NCI-H446 (cell line): ENCODE results near the gene ASIC5.
"Not testable (repeated sequence)": the region's sequence is repeated elsewhere in the genome, so short reads cannot be mapped to it uniquely, and the experiment has no call there.

Experiments
- DNase-seq, 2 experiments: peaks; one replicate each; lab custom pipeline; 2025; lab: John Stamatoyannopoulos, UW

ASIC5 gene

GRCh38 chr4:155866177-155866576 lies at the start of gene ASIC5:
TSS of gene ASIC5 (minus strand) at chr4:155866277. CDS start at chr4:155866226, 51 bp downstream.
- no peak for DNase-seq

DNA sequence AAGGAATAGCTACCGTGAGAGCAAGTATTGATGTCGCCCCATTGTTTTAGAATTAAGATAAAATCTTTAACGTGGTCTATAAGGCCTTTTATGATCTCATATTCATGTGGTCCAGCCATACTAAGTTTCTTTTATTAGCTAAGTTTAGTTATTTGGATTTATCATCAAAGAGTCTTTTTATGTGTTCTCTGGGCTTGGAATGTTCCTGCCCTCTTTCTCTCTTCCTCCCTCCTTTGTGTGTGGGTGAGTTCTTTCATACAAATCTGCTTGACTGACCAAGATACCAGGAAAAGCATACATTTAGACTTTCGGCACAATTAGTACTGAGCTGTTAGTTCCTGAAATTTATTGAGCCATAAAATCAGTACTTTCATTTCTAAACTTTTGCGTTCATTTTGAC lies 48.7 kb upstream of the ASIC5 start:
- DNase-seq: no peak

DNA sequence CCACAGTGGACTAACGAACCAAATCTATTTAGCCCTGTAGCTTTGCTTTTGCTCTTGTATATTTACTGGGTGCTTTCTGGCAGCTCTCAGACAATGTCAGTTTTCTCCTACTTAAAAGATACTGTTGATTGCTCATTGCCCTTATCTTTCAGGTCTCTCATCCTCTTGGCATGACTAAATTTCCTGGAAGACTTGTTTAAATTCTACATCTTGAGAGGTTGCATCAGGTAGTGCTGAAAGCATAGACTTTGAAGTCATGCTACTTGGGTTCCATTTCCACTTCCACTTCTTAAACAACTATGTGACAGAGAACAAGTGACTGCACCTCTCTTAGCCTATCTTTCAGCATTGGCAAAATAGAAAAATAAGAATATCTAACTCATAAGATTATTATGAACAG lies 45.8 kb upstream of the ASIC5 start:
- DNase-seq: no peak

- no peak for DNase-seq
Observed at GRCh38 chr4:155909615-155910226, 43.6 kb upstream of the ASIC5 start.

DNA sequence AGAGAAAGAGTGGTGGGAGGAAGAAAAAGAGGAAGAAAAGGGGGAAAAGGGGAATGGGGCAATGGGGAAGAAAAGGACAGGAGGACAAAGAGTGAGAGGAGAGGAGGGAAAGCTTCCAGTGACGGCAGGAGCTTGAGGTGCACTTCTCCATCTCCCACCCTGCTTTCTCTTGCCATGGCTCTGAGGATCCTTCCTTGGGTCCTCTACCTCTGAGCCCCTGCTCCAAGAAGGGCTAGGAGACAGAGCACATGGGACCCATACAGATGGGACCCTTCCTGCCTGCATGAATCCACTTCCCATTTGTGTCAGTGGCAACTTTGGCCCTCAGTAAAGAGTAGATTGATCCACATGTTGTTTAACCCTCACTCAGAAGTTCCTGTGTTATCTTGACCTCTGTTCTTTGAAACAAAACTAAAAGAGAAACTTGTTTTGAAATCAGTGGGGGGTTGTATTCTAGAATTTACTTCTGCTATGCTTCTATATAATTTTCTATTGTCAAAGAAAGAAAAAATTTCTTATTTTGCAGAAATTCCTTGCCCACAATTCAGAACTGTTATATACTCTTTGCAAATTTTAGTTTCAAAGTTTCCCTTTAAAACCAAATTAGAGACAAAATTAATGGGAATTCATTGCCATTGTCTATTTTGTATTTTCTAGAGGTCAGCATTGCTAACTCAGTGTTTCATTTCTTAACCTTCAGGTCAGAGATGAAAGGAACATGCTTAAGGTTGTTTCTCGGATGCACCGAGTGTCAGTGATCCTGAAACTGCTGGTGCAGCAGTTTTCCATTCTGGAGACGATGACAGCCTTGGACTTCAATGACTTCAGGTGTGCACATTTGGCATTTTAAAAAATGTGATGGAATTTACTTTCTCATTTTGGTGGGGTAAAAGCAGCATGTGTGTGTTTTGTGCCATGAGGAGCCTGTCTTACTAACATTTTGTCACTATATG lies 42.4 kb upstream of the ASIC5 start:
- no peak for DNase-seq

GRCh38 chr4:155907556-155907955 lies 41.5 kb upstream of the ASIC5 start:
- no peak for DNase-seq

DNA sequence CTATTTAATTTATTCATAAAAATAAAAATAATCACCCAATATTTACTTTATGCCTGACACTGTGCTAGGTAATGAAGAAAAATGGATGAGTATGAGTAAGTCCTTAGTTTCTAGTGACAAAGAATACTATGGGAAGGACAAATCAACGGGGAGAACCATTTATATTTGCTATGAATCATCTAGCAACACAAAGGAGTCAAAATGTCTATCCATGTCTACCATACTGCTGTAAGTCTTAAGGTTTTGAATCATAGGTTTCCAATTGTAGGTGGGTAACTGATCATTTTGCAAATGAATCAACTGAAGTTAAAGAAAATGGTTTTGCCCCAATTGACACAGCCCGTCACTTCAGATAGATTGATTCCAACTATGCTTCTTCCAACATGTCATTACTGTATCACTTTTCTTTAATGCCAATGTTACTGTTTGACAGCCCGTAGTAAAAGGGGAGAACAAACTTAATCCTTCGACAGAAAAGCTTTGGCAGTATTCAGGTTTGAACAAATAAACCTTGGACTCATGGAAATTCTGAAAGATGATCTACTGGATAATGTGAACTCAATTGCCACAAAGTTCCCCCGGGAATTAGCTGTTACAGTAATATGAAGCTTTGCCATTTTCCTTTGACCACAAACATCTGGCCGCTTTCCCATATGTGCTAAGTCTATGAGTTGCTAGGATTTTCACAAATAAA lies 40.6 kb upstream of the ASIC5 start:
- peak in 1 of 2 experiments; percentile 34 for DNase-seq

- DNase-seq: no peak
Observed at GRCh38 chr4:155904331-155904730, 38.3 kb upstream of the ASIC5 start.

DNA sequence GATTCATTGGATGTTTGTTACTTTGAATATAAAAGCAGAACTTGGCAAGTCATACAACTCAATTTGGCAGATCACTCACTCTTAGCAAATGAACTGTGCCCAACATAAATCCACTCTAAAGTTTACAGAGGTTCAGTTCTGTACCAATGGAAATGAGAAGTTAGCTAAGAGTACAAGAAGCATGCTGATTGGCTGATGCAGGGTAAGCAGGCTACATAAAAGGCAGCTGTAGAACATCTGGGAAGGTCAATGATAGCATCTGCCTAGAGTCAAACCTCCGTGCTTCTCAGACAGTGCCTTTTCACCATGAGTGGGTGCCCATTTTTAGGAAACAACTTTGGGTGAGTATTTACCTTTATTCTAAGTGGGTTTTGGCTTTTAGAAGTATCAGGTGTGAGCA lies 37.4 kb upstream of the ASIC5 start, which contains the start of gene TDO2:
TSS of gene TDO2 (plus strand) at position 244 of the 400 bp plus-strand sequence. CDS start at position 307, 63 bp downstream.
- DNase-seq: peak in 1 of 2 experiments; percentile 26

DNA sequence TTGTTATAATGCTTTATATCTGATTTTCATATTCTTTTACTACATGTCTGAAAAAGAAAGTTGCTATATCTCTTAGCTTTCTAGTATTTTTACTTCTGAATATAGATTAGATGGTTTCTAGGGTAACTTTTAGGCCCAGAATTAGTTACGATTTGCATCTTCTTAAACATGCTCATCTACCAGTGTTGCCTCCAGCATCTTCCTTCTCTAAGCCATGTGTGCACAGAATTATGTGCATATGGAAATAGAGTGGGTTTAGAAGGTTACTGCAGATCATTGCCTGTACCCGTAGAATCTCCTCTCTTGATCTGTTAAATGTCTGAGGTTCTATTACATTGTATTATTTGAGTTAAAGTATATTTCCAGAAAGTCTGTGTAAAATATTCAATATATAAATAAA lies 34.9 kb upstream of the ASIC5 start:
- no peak for DNase-seq

DNA sequence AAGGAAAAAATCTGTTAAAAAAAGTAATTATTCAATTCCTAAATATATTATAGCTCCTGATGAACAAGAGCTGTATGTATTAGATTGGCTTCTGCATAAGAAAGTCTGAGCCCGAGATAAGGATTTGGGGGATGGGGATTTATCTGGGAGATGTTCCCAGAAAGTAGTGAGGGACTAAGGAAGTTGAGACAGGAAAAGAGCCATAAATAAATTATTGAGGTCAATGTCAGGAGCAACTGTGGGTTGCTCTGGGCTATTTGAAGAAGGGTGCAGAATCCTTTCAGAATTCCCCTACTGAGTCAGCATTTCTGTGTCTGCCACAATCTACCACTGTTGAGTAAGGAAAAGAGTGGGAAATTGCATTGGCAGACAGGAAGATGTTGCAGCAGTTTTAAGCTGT lies 34.3 kb upstream of the ASIC5 start:
- no peak for DNase-seq

DNA sequence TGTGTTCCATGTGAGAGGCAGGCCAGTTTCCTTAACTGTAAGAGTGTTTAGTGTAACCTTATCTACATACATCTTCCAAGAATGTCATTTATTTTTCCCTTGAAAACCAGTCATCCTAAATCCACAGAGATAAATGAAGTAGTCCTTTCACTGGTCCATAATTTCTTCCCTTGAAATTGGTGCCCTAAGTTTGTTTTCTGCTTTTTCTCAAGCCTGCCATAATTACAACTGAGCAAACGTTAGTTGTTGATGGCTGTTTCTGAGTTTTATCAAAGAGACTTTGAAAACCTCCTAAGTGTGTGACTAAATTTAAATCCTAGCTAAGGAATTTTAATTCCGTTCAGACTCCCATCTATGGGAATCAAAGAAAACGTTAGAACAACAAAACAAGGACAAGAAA lies 33.8 kb upstream of the ASIC5 start:
- DNase-seq: no peak

GRCh38 chr4:155898371-155898770 lies 32.3 kb upstream of the ASIC5 start:
- not testable (repeated sequence) for DNase-seq

DNA sequence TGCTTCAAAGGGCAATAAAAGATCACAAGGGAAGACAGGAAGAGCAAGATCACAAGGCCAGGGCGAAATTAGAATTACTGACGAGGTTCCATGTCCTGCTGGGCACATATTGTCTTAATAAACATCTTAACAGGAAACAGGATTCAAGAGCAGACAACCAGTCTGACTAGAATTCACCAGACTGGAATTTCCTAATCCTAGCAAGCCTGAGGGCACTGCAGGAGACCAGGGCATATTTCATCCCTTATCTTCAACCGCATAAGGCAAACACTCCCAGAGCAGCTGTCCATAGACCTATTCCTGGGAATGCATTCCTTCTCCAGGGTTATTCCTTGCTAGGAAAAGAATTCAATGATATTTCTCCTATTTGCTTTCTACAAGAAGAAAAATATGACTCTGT lies 25.0 kb upstream of the ASIC5 start:
- no peak for DNase-seq

DNA sequence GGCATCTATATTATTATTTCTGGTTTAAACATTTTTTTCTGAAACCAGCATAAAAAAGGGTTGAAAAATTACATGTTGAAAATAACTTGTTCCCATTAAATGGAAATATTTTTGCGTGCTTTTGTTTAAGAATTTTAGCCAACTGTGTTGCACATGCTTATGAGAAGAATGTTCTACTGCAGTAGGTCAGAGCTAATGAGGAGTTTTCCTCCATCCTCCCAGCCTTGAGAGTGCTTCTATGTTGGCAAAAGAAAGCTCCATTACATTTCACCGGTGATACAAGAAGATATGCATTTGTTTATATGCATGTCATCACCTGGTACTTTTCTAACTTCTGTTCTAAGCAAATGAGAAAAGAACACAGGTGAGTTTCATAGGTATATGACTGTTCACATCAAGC lies 23.9 kb upstream of the ASIC5 start:
- DNase-seq: no peak

DNA sequence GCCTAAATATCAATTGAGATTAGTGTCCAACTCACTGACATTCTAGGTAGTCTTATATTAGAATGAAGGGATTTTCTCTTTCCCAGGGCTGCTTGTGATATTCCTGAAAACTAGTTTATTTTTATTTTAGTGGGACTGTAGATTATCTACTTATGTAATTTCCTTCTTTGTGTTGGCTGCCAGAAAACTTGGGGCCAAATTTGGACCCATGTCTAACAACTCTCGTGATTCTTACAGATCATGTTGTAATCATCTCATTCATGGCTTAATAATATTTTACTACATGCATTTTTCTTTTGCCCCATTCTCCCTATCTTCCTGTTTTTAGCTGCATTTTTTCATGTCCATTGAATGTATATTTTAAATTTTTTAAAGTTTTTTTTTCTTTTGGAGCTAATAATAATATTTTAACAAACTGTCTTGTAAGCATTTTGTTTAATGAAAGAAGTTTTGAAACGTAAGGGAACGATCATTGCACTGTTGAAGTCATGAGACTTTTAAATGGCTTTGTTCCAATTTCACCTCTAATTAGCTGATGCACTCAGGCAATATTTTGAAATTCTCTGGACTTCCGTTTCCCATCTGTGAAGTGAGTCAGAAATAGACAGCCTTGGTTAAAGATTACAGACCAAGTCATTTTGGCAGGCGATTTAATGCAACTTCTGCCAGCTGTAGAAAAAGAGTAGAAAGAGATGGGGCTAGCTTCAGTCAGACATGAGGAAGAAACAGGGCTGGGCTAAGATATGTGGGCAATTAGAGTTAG lies 23.1 kb upstream of the ASIC5 start:
- DNase-seq: peak; percentile 48 to 86

DNA sequence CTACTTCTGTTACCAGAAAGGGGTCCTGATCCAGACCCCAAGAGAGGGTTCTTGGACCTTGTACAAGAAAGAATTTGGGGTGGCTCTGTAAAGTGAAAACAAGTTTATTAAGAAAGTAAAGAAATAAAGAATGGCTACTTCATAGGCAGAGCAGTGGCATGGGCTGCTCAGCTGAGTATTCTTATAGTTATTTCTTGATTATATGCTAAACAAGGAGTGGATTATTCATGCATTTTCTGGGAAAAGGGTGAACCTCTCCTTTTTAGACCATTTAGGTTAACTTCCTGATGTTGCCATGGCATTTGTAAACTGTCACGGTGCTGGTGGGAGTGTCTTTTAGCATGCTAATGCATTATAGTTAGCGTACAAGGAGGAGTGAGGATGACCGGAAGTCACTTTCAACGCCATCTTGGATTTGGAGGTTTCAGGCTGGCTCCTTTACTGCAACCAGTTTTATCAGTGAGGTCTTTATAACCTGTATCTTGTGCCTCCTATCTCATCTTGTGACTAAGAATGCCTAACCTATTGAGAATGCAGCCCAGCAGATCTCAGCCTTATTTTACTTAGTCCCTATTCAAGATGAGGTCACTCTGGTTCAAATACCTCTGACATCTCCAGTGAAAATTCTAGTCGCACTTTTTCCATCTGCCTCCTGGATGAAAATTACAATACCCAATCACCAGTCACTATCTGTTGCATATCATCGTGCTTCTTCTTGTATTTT lies 21.9 kb upstream of the ASIC5 start:
- no peak for DNase-seq

DNA sequence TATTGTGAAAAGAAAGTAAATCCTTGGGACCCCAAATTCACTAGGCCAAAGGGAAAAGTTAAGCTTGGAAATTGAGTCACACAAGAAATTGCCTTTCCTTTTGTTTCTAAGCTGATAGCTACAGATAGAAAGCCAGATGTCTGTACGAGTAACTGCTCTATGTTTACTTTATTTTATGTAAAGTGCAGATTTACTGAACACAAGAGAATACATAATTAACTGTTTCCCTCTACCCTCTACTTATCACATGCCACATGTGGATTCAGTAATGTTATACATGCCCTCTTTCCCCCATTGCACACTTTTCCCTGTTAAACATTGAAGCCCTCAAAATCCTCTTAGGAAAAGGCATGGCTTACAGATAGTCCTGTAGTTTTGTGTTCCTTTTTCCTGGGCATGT lies 21.0 kb upstream of the ASIC5 start:
- no peak for DNase-seq

GRCh38 chr4:155885666-155886065 lies 19.6 kb upstream of the ASIC5 start:
- DNase-seq: no peak

DNA sequence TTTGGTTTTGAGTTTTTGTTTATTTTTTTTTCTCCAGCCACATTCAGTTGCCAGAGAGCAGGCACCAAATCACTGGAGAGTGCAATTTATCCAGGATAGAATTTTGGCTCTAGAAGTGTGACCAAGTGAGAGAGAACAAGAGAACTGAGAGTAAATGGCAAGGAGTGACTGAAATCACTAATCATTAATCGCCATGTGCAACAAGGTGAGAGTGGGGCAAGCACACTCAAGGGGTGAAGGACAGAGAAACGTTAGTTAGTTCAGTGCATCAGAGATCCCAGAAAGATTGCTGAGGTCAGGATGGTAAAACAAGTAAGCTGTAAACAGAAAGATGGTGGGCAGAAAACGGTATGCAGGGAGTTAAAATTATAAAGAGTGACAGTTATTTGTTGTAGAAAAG lies 17.8 kb upstream of the ASIC5 start:
- DNase-seq: no peak

DNA sequence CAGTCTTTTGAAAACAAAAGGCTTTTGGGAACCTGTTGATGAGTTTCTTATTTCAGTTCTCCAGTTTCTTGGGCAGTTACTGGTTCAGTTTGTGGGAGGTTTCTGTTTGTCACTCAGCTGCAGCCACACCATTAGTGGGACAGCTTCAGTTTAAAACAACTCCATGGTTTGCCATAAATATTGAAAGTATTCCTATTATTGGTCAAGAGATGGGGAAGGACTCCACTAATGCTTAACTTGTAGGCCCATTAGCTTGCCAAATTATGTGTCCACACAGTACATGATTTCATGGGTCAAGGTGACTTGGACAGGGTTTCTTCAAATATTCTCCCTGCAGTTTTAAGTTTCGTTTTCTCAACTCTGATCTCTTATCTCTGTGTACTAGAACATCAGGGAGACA lies 15.5 kb upstream of the ASIC5 start:
- no peak for DNase-seq
